HG02678 (cell line): ENCODE measurements around the gene STXBP2.
A peak's percentile ranks its signal among the peaks of the same experiment; 100 is the strongest.
"Not testable (repeated sequence)": the region's sequence is repeated elsewhere in the genome, so short reads cannot be mapped to it uniquely, and the experiment has no call there.

Experiments
- ATAC-seq: cut with Tn5 transposase; IDR thresholded peaks from one replicate; pipeline ENCODE4 v1.9.1; 2021; ENCODE audit warnings: mild to moderate bottlenecking, moderate library complexity; ENCODE audit not compliant: unreplicated experiment

STXBP2 gene

GRCh38 chr19:7631577-7631976 is 5.3 kb upstream of the STXBP2 start:
- no peak for ATAC-seq

- ATAC-seq: no peak
Observed at GRCh38 chr19:7632340-7633203, 4.3 kb upstream of the STXBP2 start.

DNA sequence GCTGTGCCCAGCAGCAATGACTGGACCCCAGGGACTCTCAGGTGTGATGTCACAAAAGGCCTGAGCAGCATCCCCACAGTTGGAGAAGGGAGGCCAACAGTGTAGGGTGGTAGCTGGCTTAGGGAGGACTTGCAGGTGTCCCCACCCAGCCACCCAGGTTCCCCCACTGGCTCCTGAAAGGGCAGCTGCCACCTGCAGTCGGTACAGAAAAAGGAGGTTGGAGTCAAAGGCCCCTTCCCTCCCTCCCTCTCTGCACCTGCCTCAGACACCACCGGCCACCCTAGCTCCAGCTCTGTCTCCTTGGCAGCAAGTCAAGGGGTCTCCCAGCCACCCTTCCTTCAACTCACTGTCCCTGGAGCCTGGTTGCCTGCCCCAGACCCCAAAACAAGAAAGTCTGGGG is 3.2 kb upstream of the STXBP2 start, which contains the start of gene PCP2:
PCP2 (minus strand) TSS at position 22 of the 400 bp plus-strand sequence. CDS start 262 bp downstream, outside the sequence.
- no peak for ATAC-seq

GRCh38 chr19:7635670-7636069 is 1.2 kb upstream of the STXBP2 start:
- ATAC-seq: no peak

DNA sequence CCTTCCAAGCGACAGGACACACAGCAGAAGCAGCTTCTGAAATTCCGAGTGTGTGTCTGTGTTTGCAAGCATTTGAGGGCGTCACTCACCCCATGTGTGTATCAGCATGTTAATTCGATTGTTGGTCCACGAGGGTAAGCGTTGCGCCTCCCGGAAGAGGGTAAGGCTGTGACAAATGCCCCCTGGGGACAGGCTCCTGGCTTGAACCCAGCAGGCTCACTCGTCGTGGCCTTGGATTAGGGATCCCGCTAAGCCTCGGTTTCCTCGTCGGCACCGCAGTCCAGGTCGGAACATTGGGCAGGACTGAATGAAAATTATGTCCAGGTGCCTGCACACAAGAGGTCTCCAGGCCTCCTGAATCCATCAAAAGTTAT is 606 bp upstream of the STXBP2 start:
- no peak for ATAC-seq

DNA sequence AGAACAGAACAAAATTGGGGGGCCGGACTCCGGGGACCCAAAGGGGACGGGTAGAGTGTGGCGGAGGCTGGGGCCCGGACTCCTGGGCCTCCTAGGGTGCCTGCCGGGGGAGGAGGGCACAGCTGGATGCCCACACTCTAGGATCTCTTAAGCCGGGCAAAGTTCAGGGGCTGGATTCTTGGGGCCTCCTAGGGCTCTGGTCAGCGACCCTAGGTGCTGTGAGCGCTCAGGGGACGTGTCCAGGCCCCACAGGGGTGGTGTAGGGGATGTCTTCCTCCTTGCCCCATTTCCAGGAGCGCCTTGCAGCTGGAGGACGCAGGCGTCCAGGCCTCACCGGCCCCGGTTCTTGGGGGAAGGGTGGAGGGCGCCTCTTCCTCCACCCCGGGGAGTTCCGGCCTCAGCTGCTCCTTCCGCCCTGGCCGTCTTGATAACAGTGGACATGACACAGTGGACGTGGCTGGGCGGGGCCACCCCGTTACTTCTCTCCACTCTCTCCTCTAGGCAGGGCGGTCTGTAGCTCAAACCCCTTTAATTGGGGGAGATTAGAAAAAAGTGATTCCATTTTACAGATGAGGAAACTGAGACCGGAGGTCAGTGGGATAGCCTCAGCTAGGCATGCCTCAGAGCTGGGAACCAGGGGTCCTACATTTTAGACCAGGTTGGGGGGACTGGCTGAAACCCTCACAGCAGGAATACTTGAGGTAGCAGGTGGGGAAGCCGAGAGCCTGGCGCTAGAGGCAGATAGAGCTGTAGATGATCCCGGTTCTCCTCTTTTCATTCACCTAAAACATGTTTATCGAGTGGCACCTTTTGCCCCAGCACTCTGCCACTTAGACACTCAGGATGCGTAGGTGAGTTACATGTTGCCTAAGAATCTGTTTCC is 705 bp downstream of the STXBP2 start:
- ATAC-seq: peak; percentile 25

DNA sequence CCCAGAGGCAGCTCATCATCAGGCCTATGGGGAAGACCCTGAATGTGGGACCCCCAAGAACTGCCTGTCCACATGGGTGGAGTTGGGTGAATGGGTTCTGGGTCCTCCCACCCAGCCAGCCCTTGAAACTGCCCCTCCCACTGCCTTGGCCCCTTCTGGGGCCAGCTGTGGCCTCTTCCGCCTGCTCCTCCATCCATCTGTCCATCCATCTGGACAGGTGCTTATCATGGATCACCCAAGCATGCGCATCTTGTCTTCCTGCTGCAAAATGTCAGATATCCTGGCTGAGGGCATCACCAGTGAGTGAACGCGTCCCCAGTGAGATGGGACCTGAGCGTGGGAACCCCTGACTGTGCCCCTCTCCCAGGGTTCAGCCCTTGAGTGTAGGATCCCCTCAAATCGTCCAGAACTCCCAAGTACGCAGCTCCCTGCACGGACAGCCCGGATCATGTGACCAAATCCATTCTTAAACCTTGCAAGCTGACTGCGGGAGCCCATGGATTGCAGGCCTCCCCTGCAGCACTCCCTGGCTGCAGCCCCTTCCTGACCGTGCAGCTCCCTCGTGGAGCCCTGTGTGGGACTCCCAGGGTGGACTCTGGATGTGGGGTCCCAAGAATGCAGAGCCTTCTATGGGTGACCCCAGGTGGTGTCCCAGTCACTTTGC is 2.0 kb downstream of the STXBP2 start:
- ATAC-seq: no peak

GRCh38 chr19:7639863-7640348 is 3.0 kb downstream of the STXBP2 start:
- no peak for ATAC-seq

DNA sequence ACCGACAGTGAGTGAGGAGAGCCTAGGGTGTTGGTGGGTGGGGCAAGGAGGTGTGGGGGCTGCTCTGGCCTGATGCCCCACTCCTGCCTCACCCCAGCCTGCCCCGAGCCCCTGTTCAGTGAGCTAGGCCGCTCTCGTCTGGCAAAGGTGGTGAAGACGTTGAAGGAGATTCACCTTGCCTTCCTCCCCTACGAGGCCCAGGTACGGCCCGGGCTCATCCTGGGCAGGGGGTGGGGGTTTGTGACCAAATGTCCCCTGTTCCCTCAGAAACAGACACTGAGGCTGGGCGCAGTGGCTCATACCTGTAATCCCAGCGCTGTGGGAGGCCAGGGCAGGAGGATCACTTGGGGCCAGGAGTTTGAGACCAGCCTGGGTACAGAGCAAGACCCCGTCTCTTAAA is 3.9 kb downstream of the STXBP2 start:
- no peak for ATAC-seq

- no peak for ATAC-seq
Observed at GRCh38 chr19:7641290-7642276, 4.7 kb downstream of the STXBP2 start.

DNA sequence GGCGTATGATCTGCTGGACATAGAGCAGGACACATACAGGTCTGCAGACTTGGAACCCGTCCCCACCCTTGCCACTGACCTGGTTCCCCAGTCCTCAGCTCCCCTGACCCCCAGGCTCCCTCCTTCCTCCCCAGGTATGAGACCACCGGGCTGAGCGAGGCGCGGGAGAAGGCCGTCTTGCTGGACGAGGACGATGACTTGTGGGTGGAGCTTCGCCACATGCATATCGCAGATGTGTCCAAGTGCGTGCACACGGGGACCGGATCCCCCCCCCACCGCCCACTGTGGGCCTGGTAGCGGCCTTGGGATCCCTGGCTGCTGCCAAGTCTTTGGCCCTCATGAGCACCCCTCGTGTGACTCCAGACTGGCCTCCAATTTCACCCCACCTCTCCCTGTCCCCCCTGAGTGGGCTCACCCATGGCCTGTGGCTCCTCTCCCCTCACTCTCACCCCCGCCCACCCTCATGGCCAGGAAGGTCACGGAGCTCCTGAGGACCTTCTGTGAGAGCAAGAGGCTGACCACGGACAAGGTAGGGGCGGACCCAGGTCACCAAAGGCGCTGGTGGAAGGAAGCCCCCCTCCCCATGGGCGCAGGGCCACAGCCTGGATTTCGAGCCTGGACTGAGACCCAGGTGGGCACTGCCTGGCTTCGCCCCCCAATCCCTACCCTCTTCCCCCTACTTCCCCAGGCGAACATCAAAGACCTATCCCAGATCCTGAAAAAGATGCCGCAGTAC is 5.6 kb downstream of the STXBP2 start:
- ATAC-seq: no peak

DNA sequence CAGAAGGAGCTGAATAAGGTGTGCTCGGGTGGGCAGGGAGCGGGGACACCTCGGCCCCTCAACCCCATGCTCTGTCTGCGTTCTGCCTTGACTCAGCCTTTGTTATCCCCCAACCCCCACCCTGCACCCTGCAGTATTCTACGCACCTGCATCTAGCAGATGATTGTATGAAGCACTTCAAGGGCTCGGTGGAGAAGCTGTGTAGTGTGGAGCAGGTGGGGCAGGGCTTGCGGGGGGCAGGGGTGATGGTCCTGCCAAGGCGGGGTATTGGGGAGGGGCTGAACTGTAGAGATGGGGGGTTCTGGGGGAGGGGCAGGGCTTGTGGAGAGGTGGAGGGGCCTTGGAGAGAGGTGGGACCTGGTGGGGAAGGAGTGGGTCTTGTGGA is 6.1 kb downstream of the STXBP2 start:
- ATAC-seq: no peak

GRCh38 chr19:7643629-7644549 is 7.0 kb downstream of the STXBP2 start:
- ATAC-seq: not testable (repeated sequence)

DNA sequence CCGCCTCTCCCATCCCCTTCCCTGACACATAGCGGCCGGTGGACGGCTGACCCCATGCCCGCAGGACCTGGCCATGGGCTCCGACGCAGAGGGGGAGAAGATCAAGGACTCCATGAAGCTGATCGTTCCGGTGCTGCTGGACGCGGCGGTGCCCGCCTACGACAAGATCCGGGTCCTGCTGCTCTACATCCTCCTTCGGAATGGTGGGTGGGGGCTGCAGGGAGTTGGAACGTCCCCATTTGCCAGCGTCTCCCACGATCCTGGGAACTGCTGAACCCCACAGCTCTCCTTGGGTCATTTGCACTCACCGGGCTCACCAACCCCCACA is 7.6 kb downstream of the STXBP2 start:
- no peak for ATAC-seq

- no peak for ATAC-seq
Observed at GRCh38 chr19:7645163-7645562, 8.3 kb downstream of the STXBP2 start.

DNA sequence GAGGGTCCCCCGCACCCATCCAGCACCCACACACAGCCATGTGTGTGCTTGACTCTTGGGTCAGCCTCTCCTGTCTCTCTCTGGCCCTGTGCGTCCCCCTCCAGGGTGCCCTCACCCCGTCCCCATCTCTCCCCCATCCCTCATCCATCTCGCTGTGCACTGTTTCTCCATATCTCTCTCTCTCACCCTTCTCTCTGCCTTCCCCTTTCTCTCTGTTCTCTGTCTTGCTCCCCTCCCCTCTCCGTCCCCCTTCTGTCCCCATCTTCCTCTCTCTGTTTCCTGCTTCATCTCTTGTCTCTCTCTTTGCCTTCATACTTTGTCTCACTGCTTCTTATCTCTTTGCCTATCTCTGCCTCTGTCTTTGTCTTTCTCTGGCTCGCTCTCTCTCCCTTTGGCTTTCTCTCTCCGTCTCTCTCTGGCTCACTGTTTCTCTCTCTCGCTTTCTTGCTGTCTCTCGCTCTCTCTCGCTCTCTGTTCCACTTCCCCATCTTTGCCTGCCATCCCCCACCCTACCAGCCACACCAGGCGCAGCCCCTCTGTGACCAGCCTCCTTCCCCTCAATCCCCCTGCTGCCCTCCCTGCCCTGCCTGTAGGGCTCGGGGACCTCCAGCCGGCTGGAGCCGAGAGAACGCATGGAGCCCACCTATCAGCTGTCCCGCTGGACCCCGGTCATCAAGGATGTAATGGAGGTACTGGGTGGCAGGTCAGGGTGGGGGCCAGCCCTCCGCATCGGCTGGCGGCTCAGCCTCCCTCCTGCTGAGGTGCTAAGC is 8.9 kb downstream of the STXBP2 start:
- no peak for ATAC-seq

GRCh38 chr19:7646426-7646700 is 9.5 kb downstream of the STXBP2 start:
- no peak for ATAC-seq

GRCh38 chr19:7647156-7647555 is 10.2 kb downstream of the STXBP2 start:
- no peak for ATAC-seq
